DND-41 (cell line): ENCODE measurements around the gene EMX2.
"Not testable (repeated sequence)": the region's sequence is repeated elsewhere in the genome, so short reads cannot be mapped to it uniquely, and the experiment has no call there.

ENCODE experiments used
- ATAC-seq: fragments of 200-7000 bp; cut with Tn5 transposase; 3 replicates; pipeline ENCODE4 v1.9.1; 2021; ENCODE audit warnings: low read depth; ENCODE audit not compliant: insufficient read depth
- DNase-seq: peaks from one replicate; pipeline ENCODE4 v3.0.0-alpha.2; 2020
- H2AFZ ChIP-seq: 2 replicates; pipeline ENCODE4 v1.6.0; 2012; ENCODE audit warnings: low read depth, low read length
- H3K27ac ChIP-seq: 2 replicates; pipeline ENCODE4 v1.5.1; 2012; ENCODE audit warnings: low read length, inconsistent platforms
- H3K27me3 ChIP-seq: fragments of 200-600 bp; sonication (generic); 2 replicates; pipeline ENCODE4 v1.6.0; 2012; ENCODE audit warnings: low read length, mild to moderate bottlenecking, inconsistent platforms; ENCODE audit not compliant: insufficient read depth, poor library complexity
- H3K36me3 ChIP-seq: 2 replicates; pipeline ENCODE4 v1.5.1; 2012; ENCODE audit warnings: low read length, inconsistent platforms; ENCODE audit not compliant: insufficient read depth
- H3K4me1 ChIP-seq: 2 replicates; pipeline ENCODE4 v1.5.1; 2012; ENCODE audit warnings: mild to moderate bottlenecking, low read length; ENCODE audit not compliant: insufficient read depth
- H3K4me2 ChIP-seq: 2 replicates; pipeline ENCODE4 v1.6.0; 2012; ENCODE audit warnings: mild to moderate bottlenecking, moderate library complexity, low read length, inconsistent platforms; ENCODE audit not compliant: insufficient read depth
- H3K4me3 ChIP-seq, 2 experiments: fragments of 200-600 bp in 1 of 2; shearing (Covaris generic) in 1 of 2; 2 replicates each; pipeline ENCODE4 v1.5.1; 2012 to 2016; ENCODE audit warnings: inconsistent platforms in 2 of 2, low read length in 2 of 2, mild to moderate bottlenecking in 2 of 2, low read depth in 1 of 2, moderate library complexity in 1 of 2
- H3K79me2 ChIP-seq: 2 replicates; pipeline ENCODE4 v1.6.0; 2012; ENCODE audit warnings: low read length, inconsistent platforms; ENCODE audit not compliant: insufficient read depth
- H3K9ac ChIP-seq: 2 replicates; pipeline ENCODE4 v1.6.0; 2012; ENCODE audit warnings: low read depth, mild to moderate bottlenecking, inconsistent platforms, low read length, moderate library complexity
- H3K9me3 ChIP-seq: 2 replicates; pipeline ENCODE4 v1.5.1; 2012; ENCODE audit warnings: low read length, moderate library complexity, mild to moderate bottlenecking, inconsistent platforms; ENCODE audit not compliant: insufficient read depth, severe bottlenecking
- H4K20me1 ChIP-seq: 2 replicates; pipeline ENCODE4 v1.6.0; 2012; ENCODE audit warnings: low read length; ENCODE audit not compliant: insufficient read depth
- CTCF ChIP-seq: IDR thresholded peaks from 2 replicates; pipeline ENCODE4 v1.5.1; 2012; ENCODE audit warnings: borderline replicate concordance, low read length, moderate library complexity, mild to moderate bottlenecking; ENCODE audit not compliant: poor library complexity, severe bottlenecking; ENCODE audit errors: extremely low read depth
- EZH2 ChIP-seq: IDR thresholded peaks from 3 replicates; pipeline ENCODE4 v1.6.1; 2012; ENCODE audit warnings: borderline replicate concordance, low read depth, mild to moderate bottlenecking, moderate library complexity, low read length, inconsistent platforms; ENCODE audit not compliant: severe bottlenecking

The EMX2 gene

DNA sequence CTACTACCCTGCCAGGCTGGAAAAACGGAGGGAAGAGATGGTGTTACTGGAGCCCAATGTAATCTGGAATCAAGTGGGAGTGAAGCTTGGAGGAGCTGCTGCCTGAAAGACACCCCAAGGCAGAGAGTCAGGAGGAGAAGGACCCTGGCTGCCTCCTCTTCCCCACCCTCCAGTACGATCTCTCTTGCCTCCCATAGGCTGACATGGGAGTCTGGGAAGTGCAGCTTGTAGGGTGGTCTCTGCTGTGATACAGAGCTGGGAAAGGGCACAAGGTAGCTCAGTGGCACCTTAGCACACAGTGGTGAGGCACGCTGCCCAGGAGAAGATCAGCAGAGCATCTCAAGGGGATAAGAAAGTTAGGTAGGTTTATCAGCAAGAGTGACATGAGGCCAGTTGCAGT lies 35.9 kb downstream of the EMX2 start:
- no peaks in the 10 kb centered on the region; the same call in 1 of the 2 replicates for H4K20me1 ChIP-seq
- no peak overlapping the region for H3K4me3 ChIP-seq
- H3K79me2 ChIP-seq = no peaks in the 10 kb centered on the region
- no peaks in the 10 kb centered on the region for H3K36me3 ChIP-seq
- H2AFZ ChIP-seq = no peak overlapping the region
- no peaks in the 10 kb centered on the region for H3K27me3 ChIP-seq
- ATAC-seq (no peak), DNase-seq (no peak)
- no peak overlapping the region for H3K27ac ChIP-seq
- no peaks in the 10 kb centered on the region for H3K9me3 ChIP-seq
- no peak overlapping the region for H3K9ac ChIP-seq
- no peak overlapping the region for H3K4me2 ChIP-seq
- TF ChIP-seq CTCF = no peak
- no peak for TF ChIP-seq EZH2
- no peaks in the 10 kb centered on the region for H3K4me1 ChIP-seq

DNA sequence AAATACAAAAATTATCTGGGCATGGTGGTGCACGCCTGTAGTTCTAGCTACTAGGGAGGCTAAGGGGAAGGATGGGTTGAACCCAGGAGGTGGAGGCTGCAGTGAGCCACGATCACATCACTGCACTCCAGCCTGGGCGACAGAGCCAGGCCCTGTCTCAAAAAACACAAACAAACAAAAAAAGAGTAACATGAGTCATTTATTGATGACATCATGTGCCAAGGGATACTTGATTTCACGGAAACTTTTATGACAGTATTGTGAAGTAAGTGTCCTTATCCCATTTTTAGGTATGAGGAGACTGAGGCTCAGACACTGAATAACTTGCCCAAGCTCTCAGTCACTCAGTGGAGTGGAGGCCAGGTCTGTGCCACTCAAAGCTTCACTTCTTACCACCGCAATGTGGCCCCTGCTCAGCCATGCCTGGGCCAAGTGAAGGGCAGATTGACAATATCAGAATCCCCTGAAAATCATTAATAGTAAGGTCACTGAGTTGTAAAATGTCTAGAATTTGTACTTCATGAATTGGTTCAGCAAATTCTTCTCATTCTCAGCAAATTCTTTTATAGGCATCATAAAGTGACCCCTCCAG lies 36.5 kb downstream of the EMX2 start:
- no peak overlapping the region for H3K4me3 ChIP-seq
- H3K9ac ChIP-seq = no peak overlapping the region
- no peak for TF ChIP-seq EZH2
- no peaks in the 10 kb centered on the region for H3K9me3 ChIP-seq
- H3K36me3 ChIP-seq = no peaks in the 10 kb centered on the region
- H3K79me2 ChIP-seq = no peaks in the 10 kb centered on the region
- H2AFZ ChIP-seq = no peak overlapping the region
- no peaks in the 10 kb centered on the region for H3K4me1 ChIP-seq
- ATAC-seq (no peak), DNase-seq (no peak)
- H4K20me1 ChIP-seq = no peaks in the 10 kb centered on the region; the same call in 1 of the 2 replicates
- H3K4me2 ChIP-seq = no peak overlapping the region
- no peaks in the 10 kb centered on the region for H3K27me3 ChIP-seq
- no peak overlapping the region for H3K27ac ChIP-seq

- H3K79me2 ChIP-seq = no peaks in the 10 kb centered on the region
- TF ChIP-seq CTCF = no peak
- TF ChIP-seq EZH2 = no peak
- H3K27me3 ChIP-seq = no peaks in the 10 kb centered on the region
- no peak overlapping the region for H3K27ac ChIP-seq
- DNase-seq = no peak
- no peaks in the 10 kb centered on the region for H3K36me3 ChIP-seq
- no peak overlapping the region for H3K9ac ChIP-seq
- no peak for ATAC-seq
- no peaks in the 10 kb centered on the region; the same call in 1 of the 2 replicates for H4K20me1 ChIP-seq
- H3K9me3 ChIP-seq = no peaks in the 10 kb centered on the region
- H3K4me1 ChIP-seq = no peaks in the 10 kb centered on the region
- H3K4me2 ChIP-seq = no peak overlapping the region
- no peak overlapping the region for H2AFZ ChIP-seq
- H3K4me3 ChIP-seq = no peak overlapping the region
These were observed 39.4 kb downstream of the EMX2 start for GRCh38 chr10:117581961-117582360.

GRCh38 chr10:117584831-117585230 lies 42.3 kb downstream of the EMX2 start:
- not testable (repeated sequence) for ATAC-seq

More at GRCh38 chr10:117584831-117585230, 42.3 kb downstream of the EMX2 start:
- H3K36me3 ChIP-seq, H3K4me2 ChIP-seq, H2AFZ ChIP-seq, H3K4me3 ChIP-seq, H3K79me2 ChIP-seq, H3K4me1 ChIP-seq, DNase-seq, H3K27ac ChIP-seq, H3K9me3 ChIP-seq, H3K9ac ChIP-seq, H3K27me3 ChIP-seq, H4K20me1 ChIP-seq: not testable (repeated sequence)
